Measurements from ENCODE around the gene PLEKHG3.

GRCh38 chr14:64680714-64681065 is 23.5 kb upstream of the PLEKHG3 start:
- no peak for TF ChIP-seq GATA2 (IDR thresholded peaks at IDR 0.05; ENCODE audit: low read depth, low read length)
- TF ChIP-seq GATA3 (IDR thresholded peaks at IDR 0.05; ENCODE audit: low read depth, low read length): no peak

All from SH-SY5Y (cell line).